ENCODE measurements around the gene DROSHA. TPM values are rescaled to one million over a fixed set of nuclear protein-coding genes. Genes with fewer than 3 reads are reported as not detected.
"Not testable (repeated sequence)": the region's sequence is repeated elsewhere in the genome, so short reads cannot be mapped to it uniquely, and the experiment has no call there.

DROSHA gene
- total RNA-seq, 1 experiment from 2014 or later, result 58.3 TPM

- not testable (repeated sequence) for H2AFZ ChIP-seq (ENCODE audit: low read length); H4K20me1 ChIP-seq (ENCODE audit: insufficient read depth, low read depth, low read length); H3K9me2 ChIP-seq (replicated peaks; ENCODE audit: insufficient read depth, low read length); H3K9ac ChIP-seq (ENCODE audit: low read length); H3K4me3 ChIP-seq (ENCODE audit: low read length); H3K9me3 ChIP-seq (ENCODE audit: low read length); H3K27ac ChIP-seq (ENCODE audit: low read length); H3K79me2 ChIP-seq (ENCODE audit: low read length); DNase-seq; H3K4me1 ChIP-seq (ENCODE audit: low read length); H3K36me3 ChIP-seq (ENCODE audit: insufficient read depth, low read length); H3K4me2 ChIP-seq (ENCODE audit: low read depth, low read length, poor library complexity, severe bottlenecking); H3K27me3 ChIP-seq (ENCODE audit: low read length)
These were observed 170.0 kb downstream of the DROSHA start for GRCh38 chr5:31361704-31362528.

GRCh38 chr5:31361234-31361633 is 170.7 kb downstream of the DROSHA start:
- H4K20me1 ChIP-seq (ENCODE audit: insufficient read depth, low read depth, low read length), result no peaks in the 10 kb centered on the region
- no peaks in the 10 kb centered on the region for H3K79me2 ChIP-seq (ENCODE audit: low read length)
- peaks cover 3% of the 10 kb centered on the region; the same call in 1 of the 2 replicates for H3K9me2 ChIP-seq (replicated peaks; ENCODE audit: insufficient read depth, low read length)
- no peak overlapping the region for H3K4me2 ChIP-seq (ENCODE audit: low read depth, low read length, poor library complexity, severe bottlenecking)
- no peaks in the 10 kb centered on the region for H3K4me1 ChIP-seq (ENCODE audit: low read length)
- H3K9me3 ChIP-seq (ENCODE audit: low read length), result no peaks in the 10 kb centered on the region
- no peaks in the 10 kb centered on the region for H3K27me3 ChIP-seq (ENCODE audit: low read length)
- H3K27ac ChIP-seq (ENCODE audit: low read length), result no peak overlapping the region
- H3K9ac ChIP-seq (ENCODE audit: low read length), result no peak overlapping the region
- H3K4me3 ChIP-seq (ENCODE audit: low read length), result no peak overlapping the region
- no peaks in the 10 kb centered on the region for H3K36me3 ChIP-seq (ENCODE audit: insufficient read depth, low read length)
- no peak overlapping the region for H2AFZ ChIP-seq (ENCODE audit: low read length)
- no peak for DNase-seq

- H3K27me3 ChIP-seq (ENCODE audit: low read length), result no peaks in the 10 kb centered on the region
- no peak overlapping the region for H2AFZ ChIP-seq (ENCODE audit: low read length)
- no peak overlapping the region for H3K27ac ChIP-seq (ENCODE audit: low read length)
- H3K4me1 ChIP-seq (ENCODE audit: low read length), result no peaks in the 10 kb centered on the region
- H3K9me3 ChIP-seq (ENCODE audit: low read length), result no peaks in the 10 kb centered on the region
- H3K4me3 ChIP-seq (ENCODE audit: low read length), result no peak overlapping the region
- H3K79me2 ChIP-seq (ENCODE audit: low read length), result no peaks in the 10 kb centered on the region
- H3K4me2 ChIP-seq (ENCODE audit: low read depth, low read length, poor library complexity, severe bottlenecking), result no peak overlapping the region
- H3K9me2 ChIP-seq (replicated peaks; ENCODE audit: insufficient read depth, low read length), result 0 out of 2 replicates have a peak, but pooled peaks cover 3% of the 10 kb centered on the region
- DNase-seq, result no peak
- H3K36me3 ChIP-seq (ENCODE audit: insufficient read depth, low read length), result no peaks in the 10 kb centered on the region
- H3K9ac ChIP-seq (ENCODE audit: low read length), result no peak overlapping the region
- no peaks in the 10 kb centered on the region for H4K20me1 ChIP-seq (ENCODE audit: insufficient read depth, low read depth, low read length)
These were observed 172.1 kb downstream of the DROSHA start for GRCh38 chr5:31359839-31360238.

- no peak overlapping the region for H3K27ac ChIP-seq (ENCODE audit: low read length)
- H3K4me2 ChIP-seq (ENCODE audit: low read depth, low read length, poor library complexity, severe bottlenecking), result no peak overlapping the region
- no peaks in the 10 kb centered on the region for H3K27me3 ChIP-seq (ENCODE audit: low read length)
- H3K9ac ChIP-seq (ENCODE audit: low read length), result no peak overlapping the region
- H2AFZ ChIP-seq (ENCODE audit: low read length), result no peak overlapping the region
- no peaks in the 10 kb centered on the region for H3K79me2 ChIP-seq (ENCODE audit: low read length)
- no peak for DNase-seq
- H3K4me1 ChIP-seq (ENCODE audit: low read length), result no peaks in the 10 kb centered on the region
- no peaks in the 10 kb centered on the region for H4K20me1 ChIP-seq (ENCODE audit: insufficient read depth, low read depth, low read length)
- no peak overlapping the region for H3K4me3 ChIP-seq (ENCODE audit: low read length)
- no peaks in the 10 kb centered on the region for H3K36me3 ChIP-seq (ENCODE audit: insufficient read depth, low read length)
- H3K9me3 ChIP-seq (ENCODE audit: low read length), result no peaks in the 10 kb centered on the region
- H3K9me2 ChIP-seq (replicated peaks; ENCODE audit: insufficient read depth, low read length), result no peaks in the 10 kb centered on the region
These were observed 174.9 kb downstream of the DROSHA start for GRCh38 chr5:31357038-31357437.

- no peak overlapping the region for H3K27ac ChIP-seq (ENCODE audit: low read length)
These were observed 176.6 kb downstream of the DROSHA start for GRCh38 chr5:31355337-31355736.

More at GRCh38 chr5:31355337-31355736, 176.6 kb downstream of the DROSHA start:
- H3K79me2 ChIP-seq (ENCODE audit: low read length), result no peaks in the 10 kb centered on the region
- no peaks in the 10 kb centered on the region for H3K27me3 ChIP-seq (ENCODE audit: low read length)
- H3K36me3 ChIP-seq (ENCODE audit: insufficient read depth, low read length), result no peaks in the 10 kb centered on the region
- H3K9ac ChIP-seq (ENCODE audit: low read length), result no peak overlapping the region
- no peak overlapping the region for H3K4me3 ChIP-seq (ENCODE audit: low read length)
- H3K4me2 ChIP-seq (ENCODE audit: low read depth, low read length, poor library complexity, severe bottlenecking), result no peak overlapping the region
- no peaks in the 10 kb centered on the region for H3K4me1 ChIP-seq (ENCODE audit: low read length)
- DNase-seq, result no peak
- H2AFZ ChIP-seq (ENCODE audit: low read length), result no peak overlapping the region
- H4K20me1 ChIP-seq (ENCODE audit: insufficient read depth, low read depth, low read length), result no peaks in the 10 kb centered on the region
- no peaks in the 10 kb centered on the region for H3K9me3 ChIP-seq (ENCODE audit: low read length)
- H3K9me2 ChIP-seq (replicated peaks; ENCODE audit: insufficient read depth, low read length), result no peaks in the 10 kb centered on the region

Small RNA genes within 50 kb of the gene (small RNA-seq; reads per million reads assigned to genes)
- gene RF00019, result not detected

Other genes starting within 250 kb of the DROSHA start
- 34.3 and 57.7 TPM in 2 replicates for gene C5orf22, start 208 bp upstream of the DROSHA start, total RNA-seq (2014; rRNA removed; shearing (Covaris generic); ENCODE audit: low replicate concordance)
- not detected in 2 replicates for gene PDZD2, start 107.0 kb upstream of the DROSHA start, total RNA-seq (2014; rRNA removed; shearing (Covaris generic); ENCODE audit: low replicate concordance)

All from Karpas-422 (cell line).